ENCODE measurements around the gene EBF3.

Gene EBF3

GRCh38 chr10:129966889-129967578 lies 3.0 kb upstream of the EBF3 start:
- Mint-ChIP-seq H3K9me3 (peaks cover 3% of the 10 kb centered on the region), H3K4me3 (no peak overlapping the region), H3K27me3 (ENCODE audit: low read depth) (peaks cover 67% of the 10 kb centered on the region), H3K27ac (no peak overlapping the region), H3K36me3 (ENCODE audit: low read depth) (peaks cover 8% of the 10 kb centered on the region), H3K4me1 (ENCODE audit: low read depth) (peaks cover 12% of the 10 kb centered on the region)

DNA sequence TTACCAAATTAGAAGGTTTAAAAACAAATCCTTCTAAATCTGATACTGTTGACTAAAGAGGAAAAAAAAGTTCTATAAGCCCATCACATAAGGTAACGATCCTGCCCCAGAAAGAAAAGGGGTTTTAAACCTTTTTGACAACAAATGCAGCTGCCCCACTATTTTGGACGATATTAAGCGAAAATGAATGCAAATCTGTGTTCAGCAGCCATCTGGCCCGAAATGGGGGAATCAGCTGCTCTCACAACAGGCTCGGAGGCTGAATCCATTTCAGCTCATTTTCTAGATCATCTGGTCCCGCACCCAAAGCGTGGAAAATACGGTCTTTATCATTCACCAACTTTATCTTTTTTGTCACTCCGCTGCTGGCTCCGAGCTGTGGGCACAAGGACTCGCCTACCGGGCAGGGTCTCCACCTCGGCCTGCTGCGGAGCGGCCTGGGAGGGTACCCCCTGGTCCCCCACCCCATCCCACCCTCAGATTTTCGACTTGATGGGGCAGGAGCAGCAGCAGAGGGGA lies 2.4 kb upstream of the EBF3 start:
- Mint-ChIP-seq H3K27ac (peak overlapping the region; percentile 67), H3K4me1 (ENCODE audit: low read depth) (peaks cover 9% of the 10 kb centered on the region), H3K4me3 (no peak overlapping the region), H3K9me3 (peaks cover 3% of the 10 kb centered on the region), H3K36me3 (ENCODE audit: low read depth) (peaks cover 5% of the 10 kb centered on the region), H3K27me3 (ENCODE audit: low read depth) (peaks cover 68% of the 10 kb centered on the region)

DNA sequence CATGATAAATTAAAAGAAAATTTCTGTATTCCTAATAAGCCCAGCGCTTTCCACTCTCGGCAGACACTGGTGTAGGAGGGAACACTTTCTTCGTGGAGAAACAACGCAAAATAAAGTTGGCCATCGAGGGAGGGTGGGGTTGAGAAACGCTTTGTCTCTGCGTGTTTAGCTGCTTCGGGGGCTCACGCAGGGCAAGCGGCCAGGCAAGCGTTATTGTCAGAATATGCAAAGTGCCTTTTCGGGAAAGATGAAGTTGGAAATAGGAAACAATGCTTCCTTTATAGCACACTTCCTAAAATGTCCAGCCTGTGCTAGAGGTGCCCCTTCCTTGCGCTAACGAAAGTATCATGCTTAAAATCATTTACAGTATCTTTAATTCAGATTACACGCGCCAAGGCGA lies 1.9 kb upstream of the EBF3 start:
- Mint-ChIP-seq H3K9me3 (peaks cover 3% of the 10 kb centered on the region), H3K27ac (peak overlapping the region; percentile 65), H3K4me3 (no peak overlapping the region)

DNA sequence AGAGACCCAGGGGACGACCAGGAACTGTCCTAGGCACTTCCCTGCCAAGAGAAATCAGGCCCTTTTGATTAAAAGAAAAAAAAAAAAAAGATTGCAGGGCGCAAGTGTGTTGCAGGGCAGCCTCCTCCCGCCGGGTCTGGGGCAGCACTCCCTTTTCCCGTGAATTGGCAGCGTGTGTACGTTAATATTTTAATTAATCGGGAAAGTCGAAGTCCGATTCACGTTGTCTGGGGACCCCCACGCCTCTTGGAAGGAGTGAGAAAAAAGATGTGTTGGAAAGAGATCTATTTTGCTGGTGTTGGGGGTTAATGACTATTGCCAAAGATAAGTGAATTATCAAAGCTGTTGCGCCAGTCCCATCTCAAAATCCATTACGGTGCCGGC lies 1.3 kb upstream of the EBF3 start:
- Mint-ChIP-seq H3K27me3 (ENCODE audit: low read depth) (peaks cover 72% of the 10 kb centered on the region), H3K4me1 (ENCODE audit: low read depth) (peaks cover 10% of the 10 kb centered on the region), H3K27ac (peak overlapping the region; percentile 65)

More for the DNA sequence above, 1.9 kb upstream of the EBF3 start:
- H3K36me3 Mint-ChIP-seq (ENCODE audit: low read depth), result peaks cover 5% of the 10 kb centered on the region
- peaks cover 9% of the 10 kb centered on the region for H3K4me1 Mint-ChIP-seq (ENCODE audit: low read depth)
- peaks cover 71% of the 10 kb centered on the region for H3K27me3 Mint-ChIP-seq (ENCODE audit: low read depth)

DNA sequence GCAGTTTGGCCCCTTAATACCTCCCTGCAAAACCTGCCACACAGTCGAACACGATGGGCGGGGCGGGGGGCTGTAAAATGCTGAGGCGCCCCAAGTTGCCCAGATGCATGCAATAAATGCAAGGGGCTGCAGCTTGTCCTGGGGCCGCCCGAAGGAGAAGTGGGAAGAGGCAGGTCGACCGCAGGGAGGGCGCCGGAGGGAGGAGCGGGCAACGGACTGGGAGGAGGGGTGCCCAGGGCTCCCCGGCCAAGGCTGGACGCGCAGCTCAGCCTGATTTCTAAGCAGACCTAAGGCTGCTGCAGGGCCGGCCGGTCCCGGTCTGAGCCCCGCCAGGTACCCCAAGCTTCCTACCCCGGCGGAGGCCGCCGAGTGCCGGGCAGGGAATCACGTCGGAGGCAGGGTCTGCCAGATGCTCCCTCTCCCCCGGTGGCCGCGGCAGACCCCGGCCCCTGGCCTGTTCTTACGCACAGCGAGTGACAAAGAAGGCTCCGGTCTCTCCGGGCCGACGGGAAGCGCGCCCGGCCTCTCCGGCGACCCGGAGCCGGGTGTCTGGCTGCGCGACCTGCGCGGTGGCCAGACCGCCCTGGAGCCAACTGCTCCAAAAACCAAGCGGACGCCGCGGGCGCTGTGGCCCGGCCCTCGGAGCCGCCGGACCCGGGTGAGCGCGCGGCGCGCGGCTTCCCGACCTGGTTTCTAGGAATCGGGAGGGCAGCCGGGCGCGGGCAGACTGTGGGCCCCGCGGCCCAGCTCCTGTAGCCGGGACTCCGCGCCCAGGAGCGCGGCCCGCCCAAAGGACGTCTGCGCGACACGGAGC lies 744 bp upstream of the EBF3 start:
- Mint-ChIP-seq H3K9me3 (no peaks in the 10 kb centered on the region), H3K4me1 (ENCODE audit: low read depth) (peaks cover 9% of the 10 kb centered on the region), H3K27me3 (ENCODE audit: low read depth) (peaks cover 72% of the 10 kb centered on the region), H3K36me3 (ENCODE audit: low read depth) (peaks cover 2% of the 10 kb centered on the region), H3K27ac (peak overlapping the region; percentile 77), H3K4me3 (peak overlapping the region; percentile 48)

More for the DNA sequence above, 1.3 kb upstream of the EBF3 start:
- no peak overlapping the region for H3K4me3 Mint-ChIP-seq
- peaks cover 3% of the 10 kb centered on the region for H3K9me3 Mint-ChIP-seq
- peaks cover 5% of the 10 kb centered on the region for H3K36me3 Mint-ChIP-seq (ENCODE audit: low read depth)

GRCh38 chr10:129962872-129963640 lies 1.0 kb downstream of the EBF3 start:
- Mint-ChIP-seq H3K27me3 (ENCODE audit: low read depth) (peaks cover 64% of the 10 kb centered on the region), H3K4me1 (ENCODE audit: low read depth) (peaks cover 13% of the 10 kb centered on the region), H3K36me3 (ENCODE audit: low read depth) (peaks cover 2% of the 10 kb centered on the region), H3K4me3 (peak overlapping the region; percentile 58), H3K9me3 (no peaks in the 10 kb centered on the region), H3K27ac (peak overlapping the region; percentile 63)

DNA sequence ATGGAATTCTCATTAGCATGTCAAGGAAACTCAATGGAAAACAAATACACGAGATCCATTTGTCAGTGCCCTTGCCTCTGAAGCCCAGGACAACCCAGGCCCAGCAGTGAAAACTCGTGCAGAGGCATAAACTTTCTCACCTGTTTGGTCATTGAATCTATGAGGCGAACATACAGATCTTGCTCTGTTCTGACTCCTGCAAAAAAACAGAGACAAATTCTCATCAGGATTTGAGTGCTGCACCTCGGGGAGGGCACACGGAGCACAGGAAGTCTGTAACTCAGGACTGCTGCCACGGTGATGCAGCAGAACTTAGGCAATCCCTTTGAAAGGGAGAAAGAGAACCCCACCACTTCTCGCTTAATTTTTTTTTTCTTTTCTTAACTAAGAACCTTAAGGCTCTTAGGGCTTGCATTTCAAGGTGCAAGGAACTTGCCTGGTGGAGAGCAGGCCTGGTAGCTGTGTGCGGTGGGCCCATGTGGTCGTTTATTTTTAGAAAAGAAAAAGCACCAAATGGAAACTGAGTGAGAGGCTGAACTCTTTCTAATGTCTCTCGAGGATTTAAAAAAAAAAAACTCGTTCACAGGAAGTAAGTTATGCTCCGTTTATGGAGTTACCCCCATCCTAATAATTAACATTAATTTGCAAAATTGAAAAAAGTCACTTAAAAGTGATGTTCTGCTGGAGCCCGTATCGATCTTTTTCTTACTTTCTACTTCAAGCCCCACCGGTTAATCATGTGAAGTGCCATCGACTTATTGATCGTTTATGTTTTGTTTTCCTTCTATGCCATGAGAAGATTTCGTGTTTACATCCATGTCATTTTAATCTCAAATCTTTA lies 1.8 kb downstream of the EBF3 start:
- peaks cover 13% of the 10 kb centered on the region for H3K4me1 Mint-ChIP-seq (ENCODE audit: low read depth)
- peaks cover 2% of the 10 kb centered on the region for H3K36me3 Mint-ChIP-seq (ENCODE audit: low read depth)
- H3K27me3 Mint-ChIP-seq (ENCODE audit: low read depth), result peaks cover 66% of the 10 kb centered on the region
- H3K9me3 Mint-ChIP-seq, result no peaks in the 10 kb centered on the region
- peak overlapping the region; percentile 26 for H3K4me3 Mint-ChIP-seq
- peak overlapping the region; percentile 37 for H3K27ac Mint-ChIP-seq

DNA sequence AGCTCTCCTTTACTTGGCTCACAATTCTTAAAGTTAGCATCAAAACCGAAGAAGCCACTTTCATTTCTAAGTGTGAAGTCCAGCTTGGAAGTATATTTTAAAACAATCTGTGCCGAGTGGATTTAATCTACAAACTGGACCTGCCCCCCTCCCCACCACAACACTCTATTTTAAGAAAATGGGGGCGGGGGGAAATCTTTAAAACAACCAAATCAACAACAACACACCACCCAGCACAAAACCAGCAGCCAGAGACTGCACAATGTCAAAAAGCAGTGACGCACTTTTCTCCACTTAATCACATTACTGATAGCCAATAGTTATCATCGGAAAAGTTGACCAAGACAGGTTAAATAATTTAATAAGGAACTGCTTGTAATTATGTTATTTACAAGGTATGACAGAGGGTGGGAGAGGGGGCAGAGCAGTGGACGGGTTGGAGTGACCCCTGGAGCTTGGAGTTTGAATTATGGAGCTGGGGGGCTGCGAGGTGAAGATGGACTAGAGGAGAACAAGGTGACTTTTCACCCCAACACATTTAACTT lies 2.8 kb downstream of the EBF3 start:
- Mint-ChIP-seq H3K4me3 (no peak overlapping the region), H3K9me3 (no peaks in the 10 kb centered on the region), H3K36me3 (ENCODE audit: low read depth) (peaks cover 2% of the 10 kb centered on the region), H3K27me3 (ENCODE audit: low read depth) (peaks cover 71% of the 10 kb centered on the region), H3K27ac (peak overlapping the region; percentile 24), H3K4me1 (ENCODE audit: low read depth) (peaks cover 13% of the 10 kb centered on the region)

GRCh38 chr10:129960481-129961156 lies 3.5 kb downstream of the EBF3 start:
- H3K4me1 Mint-ChIP-seq (ENCODE audit: low read depth), result peaks cover 13% of the 10 kb centered on the region
- peaks cover 70% of the 10 kb centered on the region for H3K27me3 Mint-ChIP-seq (ENCODE audit: low read depth)
- peak overlapping the region; percentile 76 for H3K27ac Mint-ChIP-seq
- no peak overlapping the region for H3K4me3 Mint-ChIP-seq
- peaks cover 2% of the 10 kb centered on the region for H3K36me3 Mint-ChIP-seq (ENCODE audit: low read depth)
- no peaks in the 10 kb centered on the region for H3K9me3 Mint-ChIP-seq

GRCh38 chr10:129959544-129960480 lies 4.3 kb downstream of the EBF3 start:
- Mint-ChIP-seq H3K4me3 (no peak overlapping the region), H3K9me3 (no peaks in the 10 kb centered on the region), H3K27ac (peak overlapping the region; percentile 76), H3K27me3 (ENCODE audit: low read depth) (peaks cover 73% of the 10 kb centered on the region), H3K4me1 (ENCODE audit: low read depth) (peaks cover 13% of the 10 kb centered on the region), H3K36me3 (ENCODE audit: low read depth) (peaks cover 2% of the 10 kb centered on the region)

- Mint-ChIP-seq H3K27ac (peak overlapping the region; percentile 62), H3K4me1 (ENCODE audit: low read depth) (peaks cover 11% of the 10 kb centered on the region), H3K27me3 (ENCODE audit: low read depth) (peaks cover 77% of the 10 kb centered on the region), H3K9me3 (no peaks in the 10 kb centered on the region), H3K4me3 (peak overlapping the region; percentile 37), H3K36me3 (ENCODE audit: low read depth) (peaks cover 2% of the 10 kb centered on the region)
These were observed 5.2 kb downstream of the EBF3 start for GRCh38 chr10:129958629-129959543.
